Endothelial cell of umbilical vein (primary cell): ENCODE data around the gene HAVCR2.

Source experiments
- EZH2 ChIP-seq: IDR thresholded peaks from 2 replicates; pipeline ENCODE4 v1.6.1; 2012; ENCODE audit warnings: borderline replicate concordance, low read depth, mild to moderate bottlenecking, moderate library complexity, low read length, inconsistent platforms; ENCODE audit not compliant: severe bottlenecking
- MYC ChIP-seq: IDR thresholded peaks from one replicate; pipeline ENCODE4 v1.6.1; 2011; ENCODE audit warnings: mild to moderate bottlenecking, low read depth, low read length
- POLR2A ChIP-seq: IDR thresholded peaks from 2 replicates; pipeline ENCODE4 v1.6.1; 2012; ENCODE audit warnings: low read depth, mild to moderate bottlenecking, control low read depth, low read length
- POLR2AphosphoS5 ChIP-seq: IDR thresholded peaks from 2 replicates; pipeline ENCODE4 v1.6.1; 2012; ENCODE audit warnings: low read depth, mild to moderate bottlenecking, control low read depth, low read length, moderate library complexity; ENCODE audit not compliant: insufficient read depth
- TF ChIP-seq, protein P1 (sequence below), 2 donors: IDR thresholded peaks; 1 replicate in 1 of 2; 2 replicates in 1 of 2; pipeline ENCODE4 v1.5.1; 2011; ENCODE audit warnings: low read length in 2 of 2, mild to moderate bottlenecking in 2 of 2, moderate library complexity in 2 of 2, control low read depth in 1 of 2, inconsistent platforms in 1 of 2, low read depth in 1 of 2; ENCODE audit not compliant: insufficient read depth in 1 of 2; ENCODE audit errors: extremely low read depth in 1 of 2
- TF ChIP-seq, protein P2 (sequence below): IDR thresholded peaks from 2 replicates; pipeline ENCODE4 v1.6.1; 2011; ENCODE audit not compliant: insufficient read depth, insufficient read length

DNA sequence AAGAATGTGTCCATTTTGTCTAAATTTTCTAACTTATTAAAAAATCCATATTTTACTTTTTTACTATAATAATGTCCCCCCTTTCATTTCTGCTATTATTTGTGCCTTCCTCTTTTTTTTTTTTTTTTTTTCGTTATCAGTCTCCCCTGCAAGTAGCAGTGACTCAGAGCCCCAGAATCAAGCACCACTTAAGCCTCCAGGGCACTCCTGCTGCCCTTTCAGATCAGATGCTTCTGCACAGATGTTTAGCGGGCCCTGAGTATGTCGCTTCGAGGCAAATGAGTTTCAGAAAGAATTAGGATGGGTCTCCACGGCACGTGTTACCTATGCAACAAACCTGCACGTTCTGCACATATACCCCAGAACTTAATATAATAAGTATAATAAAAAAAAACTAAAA lies 22.1 kb upstream of the HAVCR2 start:
- TF ChIP-seq POLR2A (no peak), MYC (no peak), EZH2 (no peak), POLR2AphosphoS5 (no peak)
- TF ChIP-seq, protein P1, sequence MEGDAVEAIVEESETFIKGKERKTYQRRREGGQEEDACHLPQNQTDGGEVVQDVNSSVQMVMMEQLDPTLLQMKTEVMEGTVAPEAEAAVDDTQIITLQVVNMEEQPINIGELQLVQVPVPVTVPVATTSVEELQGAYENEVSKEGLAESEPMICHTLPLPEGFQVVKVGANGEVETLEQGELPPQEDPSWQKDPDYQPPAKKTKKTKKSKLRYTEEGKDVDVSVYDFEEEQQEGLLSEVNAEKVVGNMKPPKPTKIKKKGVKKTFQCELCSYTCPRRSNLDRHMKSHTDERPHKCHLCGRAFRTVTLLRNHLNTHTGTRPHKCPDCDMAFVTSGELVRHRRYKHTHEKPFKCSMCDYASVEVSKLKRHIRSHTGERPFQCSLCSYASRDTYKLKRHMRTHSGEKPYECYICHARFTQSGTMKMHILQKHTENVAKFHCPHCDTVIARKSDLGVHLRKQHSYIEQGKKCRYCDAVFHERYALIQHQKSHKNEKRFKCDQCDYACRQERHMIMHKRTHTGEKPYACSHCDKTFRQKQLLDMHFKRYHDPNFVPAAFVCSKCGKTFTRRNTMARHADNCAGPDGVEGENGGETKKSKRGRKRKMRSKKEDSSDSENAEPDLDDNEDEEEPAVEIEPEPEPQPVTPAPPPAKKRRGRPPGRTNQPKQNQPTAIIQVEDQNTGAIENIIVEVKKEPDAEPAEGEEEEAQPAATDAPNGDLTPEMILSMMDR (IDR thresholded peaks at IDR 0.05; ENCODE audit: extremely low read depth in 1 of 2, insufficient read depth in 1 of 2, low read depth in 1 of 2, low read length in 2 of 2), result no peak
- TF ChIP-seq, protein P2, sequence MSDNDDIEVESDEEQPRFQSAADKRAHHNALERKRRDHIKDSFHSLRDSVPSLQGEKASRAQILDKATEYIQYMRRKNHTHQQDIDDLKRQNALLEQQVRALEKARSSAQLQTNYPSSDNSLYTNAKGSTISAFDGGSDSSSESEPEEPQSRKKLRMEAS, result no peak
